MM.1S (cell line): ENCODE results near the gene IL19.

Experiments
- DNase-seq: peaks from one replicate; pipeline ENCODE4 v3.0.0-alpha.2; 2015
- H2AFZ ChIP-seq: fragments of 300-600 bp; sonication (generic); 2 replicates; pipeline ENCODE4 v1.6.0; 2016; ENCODE audit warnings: antibody characterized with exemption, low read length
- H3F3A ChIP-seq: fragments of 300-600 bp; sonication (generic); 2 replicates; pipeline ENCODE4 v1.6.1; 2016; ENCODE audit warnings: mild to moderate bottlenecking, antibody characterized with exemption, low read length, moderate library complexity, mixed read lengths; ENCODE audit not compliant: insufficient read depth
- H3K27ac ChIP-seq: fragments of 300-600 bp; sonication (generic); 2 replicates; pipeline ENCODE4 v1.5.1; 2016; ENCODE audit warnings: mild to moderate bottlenecking, low read length
- H3K27me3 ChIP-seq: fragments of 300-600 bp; sonication (generic); replicated peaks from 2 replicates; pipeline ENCODE4 v1.6.0; 2016; ENCODE audit warnings: low read length; ENCODE audit not compliant: insufficient read depth
- H3K36me3 ChIP-seq: fragments of 300-600 bp; sonication (generic); replicated peaks from 2 replicates; pipeline ENCODE4 v1.6.1; 2016; ENCODE audit warnings: mild to moderate bottlenecking, low read length, mixed read lengths; ENCODE audit not compliant: insufficient read depth
- H3K4me1 ChIP-seq: fragments of 300-600 bp; sonication (generic); 2 replicates; pipeline ENCODE4 v1.6.1; 2016; ENCODE audit warnings: low read length, mixed read lengths
- H3K4me2 ChIP-seq: fragments of 300-600 bp; sonication (generic); 2 replicates; pipeline ENCODE4 v1.6.0; 2016; ENCODE audit warnings: low read depth, low read length
- H3K4me3 ChIP-seq: fragments of 300-600 bp; sonication (generic); 2 replicates; pipeline ENCODE4 v1.5.1; 2016; ENCODE audit warnings: low read length, mixed read lengths
- H3K79me2 ChIP-seq: fragments of 300-600 bp; sonication (generic); 2 replicates; pipeline ENCODE4 v1.6.1; 2016; ENCODE audit warnings: mixed run types, low read length, mixed read lengths
- H3K9ac ChIP-seq: fragments of 300-600 bp; sonication (generic); 2 replicates; pipeline ENCODE4 v1.6.1; 2016; ENCODE audit warnings: low read length, mixed read lengths
- H3K9me2 ChIP-seq: fragments of 300-600 bp; sonication (generic); replicated peaks from 2 replicates; pipeline ENCODE4 v1.6.1; 2016; ENCODE audit warnings: mild to moderate bottlenecking, low read length, mixed read lengths; ENCODE audit not compliant: insufficient read depth
- H3K9me3 ChIP-seq: fragments of 300-600 bp; sonication (generic); replicated peaks from 2 replicates; pipeline ENCODE4 v1.6.1; 2016; ENCODE audit warnings: mild to moderate bottlenecking, low read length, mixed read lengths; ENCODE audit not compliant: insufficient read depth
- H4K20me1 ChIP-seq: fragments of 300-600 bp; sonication (generic); 2 replicates; pipeline ENCODE4 v1.6.1; 2016; ENCODE audit warnings: mild to moderate bottlenecking, low read length, moderate library complexity, mixed read lengths; ENCODE audit not compliant: insufficient read depth
- EZH2 ChIP-seq: fragments of 300-600 bp; sonication (generic); optimal IDR thresholded peaks from 2 replicates; pipeline ENCODE3; 2017; ENCODE audit warnings: low read depth, mild to moderate bottlenecking, antibody characterized with exemption, low read length, mixed read lengths
- EZH2phosphoT487 ChIP-seq: fragments of 300-600 bp; sonication (generic); IDR thresholded peaks from 2 replicates; pipeline ENCODE4 v1.6.1; 2018; ENCODE audit warnings: antibody characterized with exemption, low read length
- TF ChIP-seq, protein P1 (sequence below): fragments of 300-600 bp; sonication (generic); IDR thresholded peaks from 2 replicates; pipeline ENCODE4 v1.5.1; 2016; ENCODE audit warnings: antibody characterized with exemption, low read length, mixed read lengths

Gene IL19

DNA sequence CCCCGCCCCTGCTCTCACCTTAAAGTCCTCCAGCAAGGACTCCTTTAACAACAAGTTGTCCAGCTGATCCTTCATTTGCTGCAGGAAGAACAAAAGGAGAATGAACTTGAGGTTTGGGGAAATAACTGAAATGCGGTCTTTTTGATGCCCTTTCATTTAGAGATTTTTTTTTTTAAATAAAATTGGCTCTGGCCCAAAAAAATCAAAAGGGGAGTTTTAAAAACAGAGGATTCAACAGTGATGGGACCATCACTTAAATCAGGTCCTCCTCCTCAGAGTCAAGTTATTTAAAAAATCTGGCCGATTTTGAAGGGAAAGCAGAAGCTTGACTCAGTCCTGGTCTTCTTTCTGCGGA lies 742 bp downstream of the IL19 start:
- H3K9me2 ChIP-seq = no peaks in the 10 kb centered on the region
- H3K27ac ChIP-seq = no peak overlapping the region
- H3K36me3 ChIP-seq = no peaks in the 10 kb centered on the region
- peaks cover 32% of the 10 kb centered on the region for H3F3A ChIP-seq
- no peaks in the 10 kb centered on the region for H3K79me2 ChIP-seq
- peaks cover 73% of the 10 kb centered on the region for H3K4me1 ChIP-seq
- TF ChIP-seq EZH2phosphoT487 (no peak), EZH2 (no peak)
- TF ChIP-seq, protein P1, sequence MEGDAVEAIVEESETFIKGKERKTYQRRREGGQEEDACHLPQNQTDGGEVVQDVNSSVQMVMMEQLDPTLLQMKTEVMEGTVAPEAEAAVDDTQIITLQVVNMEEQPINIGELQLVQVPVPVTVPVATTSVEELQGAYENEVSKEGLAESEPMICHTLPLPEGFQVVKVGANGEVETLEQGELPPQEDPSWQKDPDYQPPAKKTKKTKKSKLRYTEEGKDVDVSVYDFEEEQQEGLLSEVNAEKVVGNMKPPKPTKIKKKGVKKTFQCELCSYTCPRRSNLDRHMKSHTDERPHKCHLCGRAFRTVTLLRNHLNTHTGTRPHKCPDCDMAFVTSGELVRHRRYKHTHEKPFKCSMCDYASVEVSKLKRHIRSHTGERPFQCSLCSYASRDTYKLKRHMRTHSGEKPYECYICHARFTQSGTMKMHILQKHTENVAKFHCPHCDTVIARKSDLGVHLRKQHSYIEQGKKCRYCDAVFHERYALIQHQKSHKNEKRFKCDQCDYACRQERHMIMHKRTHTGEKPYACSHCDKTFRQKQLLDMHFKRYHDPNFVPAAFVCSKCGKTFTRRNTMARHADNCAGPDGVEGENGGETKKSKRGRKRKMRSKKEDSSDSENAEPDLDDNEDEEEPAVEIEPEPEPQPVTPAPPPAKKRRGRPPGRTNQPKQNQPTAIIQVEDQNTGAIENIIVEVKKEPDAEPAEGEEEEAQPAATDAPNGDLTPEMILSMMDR = no peak
- H3K27me3 ChIP-seq = no peaks in the 10 kb centered on the region
- H3K9me3 ChIP-seq = no peaks in the 10 kb centered on the region
- DNase-seq = no peak
- H4K20me1 ChIP-seq = no peaks in the 10 kb centered on the region
- H3K4me2 ChIP-seq = no peak overlapping the region
- no peak overlapping the region for H3K4me3 ChIP-seq
- no peak overlapping the region for H3K9ac ChIP-seq
- no peak overlapping the region for H2AFZ ChIP-seq

- Histone ChIP-seq H3K79me2 (no peaks in the 10 kb centered on the region), H3K27me3 (no peaks in the 10 kb centered on the region), H4K20me1 (no peaks in the 10 kb centered on the region), H3K27ac (no peak within 1 kb of the TSS), H3K9me3 (no peaks in the 10 kb centered on the region), H3K4me1 (peaks cover 62% of the 10 kb centered on the region), H3K9me2 (no peaks in the 10 kb centered on the region), H3K36me3 (no peaks in the 10 kb centered on the region), H3K4me3 (no peak within 1 kb of the TSS), H3K9ac (no peak within 1 kb of the TSS), H3F3A (peaks cover 21% of the 10 kb centered on the region), H2AFZ (no peak within 1 kb of the TSS), H3K4me2 (peak within 1 kb of the TSS; percentile 11)
- TF ChIP-seq EZH2 = no peak
- TF ChIP-seq, protein P1 = no peak
- TF ChIP-seq EZH2phosphoT487 = no peak
- peak; percentile 45 for DNase-seq
Measured at GRCh38 chr1:206772243-206772937, 1.8 kb downstream of the IL19 start, which contains the start of gene IL10. Gene IL10 (minus strand): TSS chr1:206772494. CDS start chr1:206772435, 59 bp downstream.

DNA sequence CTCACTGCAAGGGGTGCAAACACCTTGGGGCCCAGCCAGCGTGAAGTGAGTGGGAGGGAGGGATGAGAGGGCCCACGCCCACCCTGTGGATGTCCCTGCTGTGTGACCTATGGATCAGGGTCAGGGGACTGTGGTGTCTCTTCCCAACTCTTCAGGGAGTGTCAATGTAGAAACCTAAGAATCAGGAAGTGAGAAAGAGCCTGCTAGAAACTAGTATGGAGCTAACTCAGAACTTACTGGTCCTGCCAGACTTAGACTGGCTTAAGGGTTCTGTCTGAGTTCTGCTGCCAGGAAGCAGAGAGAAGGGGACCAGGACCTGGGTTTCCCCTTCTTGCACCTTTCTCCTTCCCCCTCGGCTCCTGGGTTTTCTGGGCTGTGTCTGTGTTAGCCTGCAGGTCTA lies 3.5 kb downstream of the IL19 start:
- Histone ChIP-seq H3K4me1 (peaks cover 52% of the 10 kb centered on the region), H3K79me2 (no peaks in the 10 kb centered on the region), H3K9me2 (no peaks in the 10 kb centered on the region), H4K20me1 (no peaks in the 10 kb centered on the region), H3K27ac (no peak overlapping the region), H3K4me3 (no peak overlapping the region), H3K9me3 (no peaks in the 10 kb centered on the region), H3K36me3 (no peaks in the 10 kb centered on the region), H3K27me3 (no peaks in the 10 kb centered on the region), H3K9ac (no peak overlapping the region), H3F3A (peaks cover 19% of the 10 kb centered on the region), H2AFZ (0 out of 2 replicates have a peak overlapping the region, but pooled peaks have one; percentile 0), H3K4me2 (no peak overlapping the region)
- DNase-seq = no peak
- TF ChIP-seq EZH2 (no peak), EZH2phosphoT487 (no peak)
- TF ChIP-seq, protein P1 = no peak
